ENCODE data around the gene ZNF587B.

DNA sequence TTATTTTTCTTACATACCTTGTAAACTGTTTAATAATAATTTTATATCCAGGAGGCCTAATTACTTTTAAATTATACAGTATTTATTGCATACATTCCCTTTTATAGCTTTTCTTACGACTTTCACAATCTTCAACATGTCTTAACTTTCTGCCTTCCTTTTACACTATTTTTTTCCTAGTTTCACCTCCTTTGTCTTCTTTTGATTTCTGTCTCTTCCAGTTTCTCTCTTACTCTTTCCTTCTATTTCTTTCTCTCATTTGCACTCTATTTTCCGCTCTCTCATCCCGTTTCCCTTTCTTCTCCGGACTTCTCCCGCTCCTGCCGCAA, 26.9 kb upstream of the ZNF587B start:
- TF ChIP-seq, protein P1, sequence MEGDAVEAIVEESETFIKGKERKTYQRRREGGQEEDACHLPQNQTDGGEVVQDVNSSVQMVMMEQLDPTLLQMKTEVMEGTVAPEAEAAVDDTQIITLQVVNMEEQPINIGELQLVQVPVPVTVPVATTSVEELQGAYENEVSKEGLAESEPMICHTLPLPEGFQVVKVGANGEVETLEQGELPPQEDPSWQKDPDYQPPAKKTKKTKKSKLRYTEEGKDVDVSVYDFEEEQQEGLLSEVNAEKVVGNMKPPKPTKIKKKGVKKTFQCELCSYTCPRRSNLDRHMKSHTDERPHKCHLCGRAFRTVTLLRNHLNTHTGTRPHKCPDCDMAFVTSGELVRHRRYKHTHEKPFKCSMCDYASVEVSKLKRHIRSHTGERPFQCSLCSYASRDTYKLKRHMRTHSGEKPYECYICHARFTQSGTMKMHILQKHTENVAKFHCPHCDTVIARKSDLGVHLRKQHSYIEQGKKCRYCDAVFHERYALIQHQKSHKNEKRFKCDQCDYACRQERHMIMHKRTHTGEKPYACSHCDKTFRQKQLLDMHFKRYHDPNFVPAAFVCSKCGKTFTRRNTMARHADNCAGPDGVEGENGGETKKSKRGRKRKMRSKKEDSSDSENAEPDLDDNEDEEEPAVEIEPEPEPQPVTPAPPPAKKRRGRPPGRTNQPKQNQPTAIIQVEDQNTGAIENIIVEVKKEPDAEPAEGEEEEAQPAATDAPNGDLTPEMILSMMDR (IDR thresholded peaks at IDR 0.05), result no peak
- no peak for TF ChIP-seq POLR2A (IDR thresholded peaks at IDR 0.05)
